ENCODE results near the gene TOR1B.
"Not testable (repeated sequence)": the region's sequence is repeated elsewhere in the genome, so short reads cannot be mapped to it uniquely, and the experiment has no call there.

Gene TOR1B

DNA sequence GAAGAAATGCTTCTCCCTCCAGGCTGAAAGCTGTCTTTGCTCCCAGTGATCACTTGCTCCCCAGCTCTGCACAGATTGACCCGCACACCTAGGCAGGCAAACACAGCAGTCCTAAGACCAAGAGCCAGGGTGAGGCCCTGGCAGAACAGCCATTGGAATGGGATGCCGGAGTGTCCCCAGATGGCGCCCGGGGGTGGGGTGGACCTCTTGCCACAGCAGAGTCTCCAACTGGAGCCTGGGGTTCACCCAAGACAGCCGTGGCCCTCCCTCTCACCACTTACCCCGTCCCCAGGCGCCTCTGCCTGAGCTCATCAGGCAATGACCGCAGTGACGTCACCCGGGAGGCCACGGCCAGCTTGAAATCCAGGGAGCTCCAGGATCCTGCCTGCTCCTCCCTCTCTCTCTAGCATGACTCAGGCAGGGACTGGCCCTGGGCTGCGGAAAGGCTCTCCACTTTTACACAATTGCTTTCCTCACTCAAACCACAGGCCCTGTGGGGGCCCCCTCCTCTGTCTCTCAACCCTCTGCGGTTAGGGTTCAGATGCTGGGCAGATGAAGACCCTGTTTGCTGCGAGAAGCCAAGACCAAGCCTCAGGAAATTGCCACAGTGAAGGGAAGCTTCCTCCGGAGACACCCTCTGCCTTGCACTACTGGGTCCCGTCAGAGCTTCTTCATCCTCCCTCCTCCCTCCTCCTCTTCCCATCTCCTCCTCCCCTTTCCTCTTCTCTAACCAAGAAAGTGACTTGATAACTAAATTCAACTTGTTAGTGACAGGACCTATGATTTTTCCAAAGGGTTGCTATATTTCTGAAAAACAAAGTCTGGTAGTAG lies 25.8 kb upstream of the TOR1B start:
- DNase-seq: peak; percentile 7

DNA sequence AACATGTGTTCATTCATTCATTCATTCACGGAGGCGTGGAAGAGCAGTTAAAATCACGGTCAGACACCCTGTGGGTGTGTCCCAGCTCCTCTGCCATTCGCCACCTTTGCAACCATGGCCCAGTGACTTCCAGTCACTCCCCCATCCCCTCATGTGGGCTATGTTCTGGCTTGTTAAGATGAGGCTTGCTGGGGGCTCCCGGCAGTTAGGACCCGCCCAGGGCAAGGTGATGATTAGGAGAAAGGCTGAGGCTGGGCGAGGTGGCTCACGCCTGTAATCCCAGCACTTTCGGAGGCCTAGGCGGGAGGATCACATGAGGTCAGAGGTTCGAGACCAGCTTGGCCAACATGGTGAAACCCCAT lies 25.2 kb upstream of the TOR1B start:
- DNase-seq: no peak

DNA sequence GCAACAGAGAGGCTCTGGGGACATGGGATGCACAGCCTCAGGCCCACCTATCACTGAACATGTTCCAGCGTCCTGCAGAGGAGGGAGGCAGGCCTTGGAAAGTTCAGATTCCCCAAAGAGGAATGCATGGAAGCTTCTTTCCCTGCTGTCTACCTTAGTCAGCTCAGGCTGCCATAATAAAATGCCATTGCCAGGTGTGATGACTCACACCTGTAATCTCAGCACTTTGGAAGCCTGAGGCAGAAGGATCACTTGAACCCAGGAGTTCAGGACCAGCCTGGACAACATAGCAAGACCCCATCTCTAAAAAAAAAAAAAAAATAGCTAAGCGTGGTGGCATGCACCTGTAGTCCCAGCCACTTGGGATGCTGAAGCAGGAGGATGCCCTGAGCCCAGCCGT lies 24.5 kb upstream of the TOR1B start:
- no peak for DNase-seq

DNA sequence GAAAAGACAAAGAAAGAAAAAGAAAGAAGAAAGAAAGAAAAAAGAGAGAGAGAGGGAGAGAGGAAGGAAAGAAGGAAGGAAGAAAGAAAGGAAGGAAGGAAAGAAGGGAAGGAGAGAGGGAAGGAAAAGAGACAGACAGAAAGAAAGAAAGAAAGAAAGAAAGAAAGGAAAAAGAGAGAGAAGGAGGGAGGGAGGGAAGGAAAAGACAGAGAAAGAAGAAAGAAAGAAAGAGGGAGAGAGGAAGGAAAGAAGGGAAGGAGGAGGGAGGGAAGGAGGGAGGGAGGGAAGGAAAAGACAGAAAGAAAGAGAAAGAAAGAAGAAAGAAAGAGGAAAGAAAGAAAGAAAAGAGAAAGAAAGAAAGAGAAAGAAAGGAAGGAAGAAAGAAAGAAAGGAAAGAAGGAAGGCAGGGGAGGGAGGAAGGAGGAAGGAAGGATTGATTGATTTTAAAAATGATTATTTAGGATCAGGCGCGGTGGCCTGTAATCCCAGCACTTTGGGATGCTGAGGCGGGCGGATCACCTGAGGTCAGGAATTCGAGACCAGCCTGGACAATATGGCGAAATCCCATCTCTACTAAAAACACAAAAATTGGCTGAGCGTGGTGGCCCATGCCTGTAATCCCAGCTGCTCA lies 23.3 kb upstream of the TOR1B start:
- DNase-seq: no peak

DNA sequence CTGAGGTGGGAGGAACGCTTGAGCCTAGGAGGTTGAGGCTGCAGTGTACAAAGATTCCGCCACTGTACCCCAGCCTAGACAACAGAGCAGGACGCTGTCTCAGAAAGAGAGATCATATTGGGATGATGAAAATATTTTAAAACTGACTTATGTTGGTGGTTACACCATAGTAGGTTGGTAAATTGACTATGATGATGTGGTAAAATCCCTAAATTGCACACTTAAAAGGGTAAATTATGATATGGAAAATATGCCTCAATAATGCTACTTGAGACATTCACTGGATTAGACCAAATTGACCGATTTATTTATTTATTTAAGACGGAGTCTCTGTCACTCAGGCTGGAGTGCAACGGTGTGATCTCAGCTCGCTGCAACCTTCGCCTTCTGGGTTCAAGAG lies 21.9 kb upstream of the TOR1B start:
- DNase-seq: no peak

DNA sequence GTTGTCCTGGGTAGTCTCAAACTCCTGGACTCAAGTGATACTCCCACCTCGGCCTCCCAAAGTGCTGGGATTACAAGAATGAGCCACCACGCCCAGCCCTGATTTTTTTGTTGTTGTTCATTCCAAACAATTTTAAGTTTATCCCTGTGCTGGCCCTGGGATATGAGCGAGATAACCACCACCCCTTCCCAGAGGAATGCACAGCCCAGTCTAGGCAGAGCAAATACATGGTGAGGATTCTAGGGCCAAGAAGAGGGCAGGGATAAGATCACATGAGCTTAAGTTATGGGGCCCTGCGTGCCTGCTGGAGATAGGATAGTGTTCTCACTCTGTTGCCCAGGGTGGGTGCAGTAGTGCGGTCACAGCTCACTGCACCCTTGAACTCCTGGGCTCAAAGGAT lies 21.0 kb upstream of the TOR1B start:
- DNase-seq: no peak

DNA sequence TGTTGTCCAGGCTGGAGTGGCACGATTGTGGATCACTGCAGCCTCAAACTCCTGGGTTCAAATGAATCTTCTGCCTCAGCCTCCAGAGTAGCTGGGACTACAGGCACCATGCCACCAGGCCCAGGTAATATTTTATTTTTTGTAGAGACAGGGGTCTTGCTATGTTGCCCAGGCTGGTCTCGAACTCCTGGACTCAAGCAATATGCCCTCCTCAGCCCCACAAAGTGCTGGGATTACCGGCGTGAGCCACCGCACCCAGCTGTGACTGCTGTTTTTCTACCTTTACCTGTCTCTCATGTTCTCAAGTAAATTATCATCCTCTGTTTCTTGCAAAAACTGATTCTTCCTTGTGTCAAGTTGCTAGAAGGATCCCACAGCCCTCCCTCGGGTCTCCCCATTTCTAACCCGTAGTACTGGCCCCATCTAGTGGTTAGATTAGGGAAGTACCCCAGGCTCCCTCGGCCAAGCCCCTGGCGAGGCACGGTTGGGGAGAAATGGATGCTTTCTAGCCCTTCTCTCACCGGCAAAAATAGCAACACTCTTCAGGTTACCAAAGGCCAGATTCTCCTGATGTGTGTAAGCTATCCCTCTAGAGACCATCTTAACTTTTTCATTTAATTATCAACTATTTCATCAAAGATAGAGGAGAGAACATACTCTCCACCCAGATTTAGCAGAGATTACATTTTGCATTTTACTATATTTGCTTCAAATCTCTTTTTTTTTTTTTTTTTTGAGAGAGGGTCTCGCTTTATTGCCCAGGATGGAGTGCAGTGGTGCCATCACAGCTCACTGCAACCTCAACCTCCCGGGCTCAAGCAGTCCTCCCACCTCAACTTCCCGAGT lies 19.2 kb upstream of the TOR1B start:
- peak; percentile 54 for DNase-seq

DNA sequence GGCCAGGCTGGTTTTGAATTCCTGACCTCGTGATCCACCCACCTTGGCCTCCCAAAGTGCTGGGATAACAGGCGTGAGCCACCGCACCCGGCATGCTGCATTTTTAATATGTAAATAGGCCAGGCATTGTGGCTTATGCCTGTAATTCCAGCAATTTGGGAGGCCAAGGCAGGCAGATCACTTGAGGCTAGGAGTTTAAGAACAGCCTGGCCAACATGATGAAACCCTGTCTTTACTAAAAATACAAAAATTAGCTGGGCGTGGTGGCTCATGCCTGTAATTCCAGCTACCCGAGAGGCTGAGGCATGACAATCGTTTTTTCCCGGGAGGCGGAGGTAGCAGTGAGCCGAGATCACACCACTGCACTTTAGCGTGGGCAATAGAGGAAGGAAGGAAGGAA lies 18.0 kb upstream of the TOR1B start:
- not testable (repeated sequence) for DNase-seq

DNA sequence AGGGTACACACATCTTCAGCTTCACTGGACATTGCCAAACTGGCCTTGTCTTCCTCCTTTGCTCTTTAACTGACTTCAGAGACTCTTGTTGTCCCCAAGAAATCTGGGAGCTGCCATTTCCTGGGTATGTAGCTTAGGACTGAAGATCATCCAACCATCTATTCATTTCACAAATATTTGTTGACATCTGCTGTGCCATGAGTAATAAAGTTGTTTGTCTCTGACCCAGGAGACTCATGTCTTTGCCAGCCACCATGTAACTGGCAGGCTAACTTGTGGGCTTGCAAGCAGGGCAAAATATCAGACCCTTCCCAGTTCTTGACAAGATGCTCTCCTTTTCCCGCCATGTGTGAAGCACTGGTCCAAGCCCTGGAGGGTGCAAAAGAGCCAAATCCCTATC lies 17.1 kb upstream of the TOR1B start:
- no peak for DNase-seq

DNA sequence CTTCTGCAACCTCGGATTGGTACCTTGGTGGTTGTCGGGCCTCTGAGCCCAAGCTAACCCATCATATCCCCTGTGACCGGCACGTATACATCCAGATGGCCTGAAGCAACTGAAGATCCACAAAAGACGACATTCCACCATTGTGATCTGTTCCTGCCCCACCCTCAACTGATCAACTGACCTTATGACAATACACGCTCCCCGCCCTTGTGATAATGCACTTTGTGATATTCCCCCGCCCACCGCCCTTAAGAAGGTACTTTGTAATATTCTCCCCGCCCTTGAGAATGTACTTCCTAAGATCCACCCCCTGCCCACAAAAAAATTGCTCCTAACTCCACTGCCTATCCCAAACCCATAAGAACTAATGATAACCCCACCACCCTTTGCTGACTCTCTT lies 16.5 kb upstream of the TOR1B start:
- DNase-seq: no peak

DNA sequence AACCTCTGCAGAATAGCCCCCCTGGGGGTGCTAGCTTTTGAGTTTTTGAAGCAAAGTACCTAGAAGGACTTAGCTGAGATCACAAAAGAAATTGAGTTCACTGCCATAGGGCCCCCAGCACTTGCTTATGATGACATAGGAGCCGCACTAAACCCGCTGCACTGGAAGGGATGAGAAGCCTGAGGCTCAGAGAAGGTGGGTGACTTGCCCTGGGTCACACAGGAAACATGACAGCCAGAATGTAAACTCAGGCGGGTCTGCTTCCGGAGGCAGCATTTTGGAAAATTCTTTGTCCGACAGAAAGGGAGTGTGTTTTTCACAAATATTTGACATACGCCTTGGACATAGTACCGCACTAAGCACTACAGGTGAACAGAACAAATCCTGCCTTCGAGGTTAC lies 8.4 kb upstream of the TOR1B start:
- no peak for DNase-seq

DNA sequence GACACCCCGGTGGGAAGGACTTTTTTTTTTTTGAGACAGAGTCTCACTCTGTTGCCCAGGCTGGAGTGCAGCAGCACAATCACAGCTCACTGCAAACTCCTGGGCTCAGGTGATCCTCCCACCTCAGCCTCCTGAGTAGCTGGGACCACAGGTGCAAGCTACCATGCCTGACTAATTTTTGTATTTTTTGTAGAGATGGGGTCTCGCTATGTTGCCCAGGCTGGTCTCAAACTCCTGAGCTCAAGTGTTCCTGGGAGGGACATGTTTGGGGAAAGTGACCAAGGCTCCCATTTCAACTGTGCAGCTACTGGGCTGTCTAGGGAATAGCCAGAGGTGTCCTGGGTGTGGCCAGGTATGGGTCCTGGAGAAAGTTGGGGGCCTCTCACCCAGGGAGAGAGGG lies 7.0 kb upstream of the TOR1B start:
- not testable (repeated sequence) for DNase-seq

DNA sequence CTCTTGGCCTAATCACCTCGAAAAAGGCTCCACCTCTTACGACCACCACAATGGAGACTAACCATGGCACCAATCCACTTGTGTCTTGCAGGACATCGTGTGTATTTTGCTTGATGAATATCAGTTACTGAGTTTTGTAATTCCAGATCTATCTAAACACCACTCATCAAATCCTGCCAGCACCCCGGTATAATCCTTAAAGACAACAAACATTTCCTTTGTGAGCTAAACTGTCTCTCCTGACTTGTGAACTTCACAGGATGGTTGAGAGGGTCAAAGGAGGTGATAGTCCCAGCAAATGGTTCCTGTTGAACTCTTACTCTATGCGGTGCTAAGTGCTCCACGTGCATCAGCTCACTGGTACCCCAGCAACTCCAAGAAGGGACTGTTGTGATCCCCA lies 4.0 kb upstream of the TOR1B start:
- DNase-seq: no peak

DNA sequence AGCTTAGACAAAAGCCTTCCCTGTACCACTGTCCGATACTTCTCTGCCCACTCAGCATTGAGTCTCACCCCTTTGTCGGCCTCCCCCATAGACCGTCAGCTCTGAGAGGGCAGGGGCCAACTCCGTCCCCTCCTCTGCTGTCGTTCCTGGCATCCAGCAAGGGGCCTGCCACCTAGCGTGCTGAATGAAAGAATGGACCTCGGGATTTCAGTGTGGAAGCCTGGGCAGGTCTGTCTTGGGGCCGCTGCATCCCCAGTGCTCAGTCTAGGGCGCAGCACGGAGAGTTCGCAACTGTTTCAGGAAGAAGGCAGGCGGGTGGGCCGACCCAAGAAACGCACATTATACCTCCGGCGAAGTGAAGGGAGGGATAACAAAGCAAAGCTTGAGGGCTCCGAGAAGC lies 1.5 kb upstream of the TOR1B start:
- DNase-seq: no peak

DNA sequence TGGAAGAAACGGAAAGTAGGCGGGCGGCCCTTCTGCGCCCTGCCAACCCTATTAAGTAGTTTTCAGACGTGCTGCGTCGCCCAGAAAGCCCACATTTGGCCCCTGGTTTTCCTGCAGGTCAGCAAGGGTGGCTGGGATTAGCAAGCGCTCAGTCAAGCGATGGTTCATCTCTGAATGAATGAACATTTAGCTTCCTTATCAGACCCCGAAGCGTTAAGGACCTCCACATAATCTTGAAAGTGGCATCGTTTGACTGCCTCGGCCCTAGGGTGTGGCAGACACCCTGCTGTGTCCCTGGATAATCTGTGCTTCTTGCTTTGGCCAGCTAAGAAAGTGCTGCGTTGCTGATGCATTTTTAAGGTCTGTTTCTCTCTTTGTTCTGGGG lies 684 bp downstream of the TOR1B start:
- DNase-seq: no peak

DNA sequence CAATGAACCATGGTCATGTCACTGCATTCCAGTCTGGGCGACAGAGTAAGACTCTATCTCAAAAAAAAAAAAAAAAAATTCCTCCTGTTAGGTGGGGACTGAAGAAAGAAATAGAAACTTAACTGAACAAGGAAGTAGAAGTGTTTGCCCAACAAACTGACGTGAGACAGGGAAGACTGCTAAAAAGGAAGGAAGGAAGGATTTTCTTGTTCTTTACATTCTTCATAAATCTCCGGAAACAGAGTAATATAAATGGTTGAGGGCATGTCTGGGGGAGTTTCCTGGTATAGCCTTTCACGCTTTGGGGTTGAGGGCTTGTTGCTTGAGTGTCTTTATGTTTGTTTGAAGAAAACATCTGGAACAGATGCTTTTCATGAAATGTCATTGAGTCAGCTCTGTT lies 3.1 kb downstream of the TOR1B start:
- DNase-seq: no peak

DNA sequence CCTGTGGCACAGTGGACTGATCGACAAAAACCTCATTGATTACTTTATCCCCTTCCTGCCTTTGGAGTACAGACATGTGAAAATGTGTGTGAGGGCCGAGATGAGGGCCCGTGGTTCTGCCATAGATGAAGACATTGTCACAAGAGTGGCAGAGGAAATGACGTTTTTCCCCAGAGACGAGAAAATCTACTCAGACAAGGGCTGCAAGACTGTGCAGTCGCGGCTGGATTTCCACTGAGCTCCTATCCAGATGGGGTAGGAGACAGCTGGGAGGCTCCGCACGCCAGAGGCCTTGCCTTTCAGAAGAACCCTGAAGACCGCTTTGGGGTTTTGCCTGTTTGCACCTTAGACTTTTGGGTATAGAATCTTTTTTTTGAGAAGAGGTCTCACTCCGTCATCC lies 6.4 kb downstream of the TOR1B start:
- DNase-seq: no peak

DNA sequence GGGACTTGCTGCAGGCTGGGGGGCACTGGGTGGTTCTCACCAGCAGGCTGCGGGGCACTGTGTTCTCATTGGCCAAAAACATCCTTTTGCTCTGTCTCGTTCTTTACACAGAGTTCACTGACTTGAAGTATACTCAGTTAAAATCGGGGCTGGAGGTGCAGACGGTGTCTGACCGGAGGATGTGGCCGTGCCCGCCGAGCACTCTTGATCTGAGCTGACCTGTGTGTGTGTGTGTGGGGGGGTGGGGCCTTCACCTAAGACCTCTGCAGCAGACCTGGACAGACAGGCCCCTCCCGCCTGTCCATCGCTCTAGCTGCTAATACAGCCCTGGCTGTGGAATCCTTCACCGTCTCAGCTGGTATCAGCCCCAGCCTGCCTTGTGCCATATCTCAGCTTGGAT lies 7.1 kb downstream of the TOR1B start:
- DNase-seq: no peak

DNA sequence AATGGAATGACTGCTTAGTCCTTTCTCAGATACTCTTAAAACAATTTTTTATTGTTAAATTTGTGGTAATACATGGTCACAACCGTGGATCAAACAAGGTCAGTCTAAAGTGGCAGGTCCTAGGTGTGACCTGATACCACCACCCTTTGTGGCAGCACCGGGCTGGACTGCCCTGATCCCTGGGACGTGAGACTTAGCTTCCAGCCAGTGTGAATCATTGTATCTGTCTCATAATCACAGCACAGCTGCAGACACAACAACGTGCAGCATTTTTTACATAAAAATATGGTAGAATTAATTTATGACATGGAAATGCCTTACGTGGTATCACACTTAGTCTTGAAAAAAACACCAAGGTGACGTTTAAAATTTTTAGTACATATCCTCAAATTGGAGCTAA lies 7.8 kb downstream of the TOR1B start:
- no peak for DNase-seq

DNA sequence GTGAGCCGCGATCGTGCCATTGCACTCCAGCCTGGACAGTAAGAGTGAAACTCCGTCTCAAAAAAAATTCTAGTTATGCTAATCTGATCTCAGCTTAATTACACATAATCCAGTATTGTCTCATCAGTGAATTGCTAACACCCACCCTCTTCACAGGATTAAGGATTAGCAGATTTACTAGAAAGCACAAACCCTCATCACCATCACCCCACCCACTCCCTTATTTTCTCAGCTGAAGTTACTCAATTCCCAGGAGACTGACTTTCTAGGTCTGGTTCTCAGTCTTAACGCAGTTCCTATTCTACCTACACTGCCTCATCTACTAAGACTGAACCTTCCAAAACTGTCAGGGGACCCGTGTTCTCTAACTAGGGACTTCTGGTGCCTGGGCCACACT lies 9.0 kb downstream of the TOR1B start:
- DNase-seq: no peak

DNA sequence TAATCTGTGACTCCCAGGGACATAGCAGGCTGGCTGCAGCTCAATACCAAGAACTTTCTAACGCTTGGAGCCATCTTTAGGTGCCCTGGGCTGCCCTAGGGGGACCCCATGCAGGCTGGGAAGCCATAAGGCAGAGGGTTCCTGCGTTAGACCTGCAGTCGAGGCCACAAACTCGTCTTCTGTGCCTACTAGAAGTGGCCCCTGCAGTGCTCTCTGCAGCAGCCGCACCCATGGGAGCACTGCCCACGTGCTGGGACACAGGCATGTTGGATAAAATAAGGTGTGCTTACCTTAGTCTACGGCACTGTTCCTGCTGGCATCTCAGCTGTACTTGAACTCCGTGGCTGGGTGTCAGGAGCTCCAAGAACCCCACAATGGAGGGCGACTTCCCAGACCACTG lies 9.4 kb downstream of the TOR1B start:
- DNase-seq: no peak

DNA sequence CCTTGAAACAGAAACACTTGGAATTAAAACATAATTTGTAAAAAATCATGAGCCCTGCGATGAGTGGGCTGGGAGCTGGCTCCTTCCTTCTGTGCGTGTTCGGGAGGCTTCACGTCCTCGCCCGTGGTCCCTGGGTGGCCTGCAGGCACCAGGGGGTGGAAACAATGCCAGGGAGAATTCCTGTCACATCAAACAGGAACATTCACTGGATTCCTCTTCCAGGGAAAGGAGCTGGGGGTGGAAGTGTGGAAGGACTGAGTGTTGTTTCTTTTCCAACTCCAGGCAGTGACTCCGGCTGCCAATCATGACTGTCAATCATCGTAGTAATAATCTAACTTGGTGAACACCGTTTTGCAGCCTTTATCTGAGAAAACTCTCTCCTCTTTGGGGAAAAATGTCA lies 10.7 kb downstream of the TOR1B start:
- no peak for DNase-seq

DNA sequence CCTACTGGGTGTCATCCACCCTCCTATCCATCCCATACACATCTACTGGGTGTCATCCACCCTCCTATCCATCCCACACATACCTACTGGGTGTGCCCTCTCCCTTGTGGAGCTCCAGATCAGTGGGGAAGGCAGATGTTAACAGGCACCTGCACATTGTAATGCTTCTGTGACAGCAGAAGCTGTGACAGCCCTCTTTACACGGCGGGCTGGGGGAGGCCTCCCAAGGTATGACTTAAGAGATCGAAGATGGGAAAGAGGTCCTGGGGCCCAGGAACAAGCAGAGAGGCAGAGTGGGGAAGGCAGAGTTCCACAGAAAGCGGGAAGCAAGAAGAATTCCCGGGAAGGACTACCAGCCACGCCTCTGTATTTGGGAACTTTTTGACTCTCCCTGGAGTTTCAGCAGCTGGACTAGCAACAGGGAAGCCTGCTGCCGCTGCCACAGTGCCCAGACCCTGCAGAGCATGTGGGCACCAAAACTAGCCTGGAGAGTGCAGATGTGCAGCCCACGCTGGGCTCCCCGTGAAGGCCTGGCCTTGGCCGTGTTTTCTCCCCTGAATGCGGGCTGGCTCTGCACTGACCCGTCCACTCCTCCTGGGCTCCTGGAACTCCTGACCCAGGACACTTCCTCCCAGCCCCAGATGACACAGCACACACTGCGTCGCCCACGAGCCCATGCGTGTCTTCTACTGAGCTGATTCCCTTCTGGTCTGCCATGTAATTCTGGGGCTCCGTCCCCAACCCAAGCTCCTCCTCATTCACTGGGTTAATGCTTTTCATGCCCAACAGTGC lies 11.6 kb downstream of the TOR1B start:
- no peak for DNase-seq

All from T-helper 9 cell (primary cell).